GM12878 (cell line): ENCODE data around the gene TNKS1BP1. TPM values are rescaled to one million over a fixed set of nuclear protein-coding genes. Genes with fewer than 3 reads are reported as not detected.

Experiments used
- ATAC-seq: fragments of 200-7000 bp; cut with Tn5 transposase; 3 replicates; pipeline ENCODE4 v1.9.1; 2020; ENCODE audit warnings: mild to moderate bottlenecking, moderate library complexity
- BruUV-seq: library from RNA; stranded (reverse); fragments of 400-500 nt; replicated peaks from 2 replicates; lab custom pipeline; 2021; lab: Mats Ljungman, UMichigan
- CTCF ChIA-PET: fragments of 300-600 bp; sonication (Branson Sonifier 250); formaldehyde crosslinking; extraction: SDS; loops from one replicate; lab custom pipeline; 2021; ENCODE audit warnings: inconsistent platforms; lab: Yijun Ruan, JAX
- POLR2A ChIA-PET: fragments of 350-600 bp; formaldehyde crosslinking; extraction: SDS; loops from one replicate; lab custom pipeline; 2021; ENCODE audit warnings: inconsistent platforms; lab: Charles Lee
- RAD21 ChIA-PET: fragments of 300-600 bp; sonication (Branson Sonifier 250); formaldehyde crosslinking; loops from one replicate; lab custom pipeline; 2023; ENCODE audit warnings: antibody characterized with exemption; ENCODE audit not compliant: unreplicated experiment; lab: Charles Lee
- SMC1A ChIA-PET: fragments of 300-600 bp; sonication (Branson Sonifier 250); formaldehyde crosslinking; loops from one replicate; lab custom pipeline; 2023; ENCODE audit not compliant: unreplicated experiment, uncharacterized antibody; lab: Charles Lee
- DNase-seq: peaks from one replicate; pipeline ENCODE4 v3.0.0-alpha.2; 2011; ENCODE audit warnings: low read depth, low spot score
- FAIRE-seq: peaks from 3 replicates; lab custom pipeline; 2011; peaks lifted over from hg19 to GRCh38; lab: Jason Lieb, UNC
- H2AFZ ChIP-seq: 2 replicates; pipeline ENCODE4 v1.6.0; 2011; ENCODE audit warnings: low read depth, low read length, control low read depth; ENCODE audit not compliant: control insufficient read depth
- H3K27ac ChIP-seq: 2 replicates; pipeline ENCODE4 v1.5.1; 2011; ENCODE audit warnings: control low read depth; ENCODE audit not compliant: control insufficient read depth, insufficient read depth
- H3K27me3 ChIP-seq, 2 experiments: replicated peaks in 1 of 2; 2 replicates each; pipeline versions ENCODE4 v1.6.0 to v1.6.1; 2011; ENCODE audit warnings: low read length in 1 of 2; ENCODE audit not compliant: control insufficient read depth in 2 of 2, insufficient read depth in 2 of 2
- H3K36me3 ChIP-seq, 2 experiments: 2 replicates each; pipeline ENCODE4 v1.5.1; 2011; ENCODE audit warnings: low read length in 1 of 2; ENCODE audit not compliant: control insufficient read depth in 2 of 2, insufficient read depth in 2 of 2
- H3K4me1 ChIP-seq: 2 replicates; pipeline ENCODE4 v1.6.1; 2011; ENCODE audit warnings: mild to moderate bottlenecking, low read length, moderate library complexity, mixed read lengths; ENCODE audit not compliant: control insufficient read depth, insufficient read depth
- H3K4me2 ChIP-seq: 2 replicates; pipeline ENCODE4 v1.6.0; 2011; ENCODE audit warnings: control low read depth; ENCODE audit not compliant: control insufficient read depth, insufficient read depth
- H3K4me3 ChIP-seq: fragments of 200-600 bp; sonication (generic); 2 replicates; pipeline ENCODE4 v1.5.1; 2016
- H3K79me2 ChIP-seq: 2 replicates; pipeline ENCODE4 v1.6.0; 2011; ENCODE audit warnings: low read length; ENCODE audit not compliant: control insufficient read depth, insufficient read depth
- H3K9ac ChIP-seq: 2 replicates; pipeline ENCODE4 v1.8.0; 2011; ENCODE audit warnings: low read length, control low read depth, mixed read lengths; ENCODE audit not compliant: control insufficient read depth, insufficient read depth
- H3K9me3 ChIP-seq: replicated peaks from 3 replicates; pipeline ENCODE4 v1.5.1; 2011; ENCODE audit warnings: mild to moderate bottlenecking, low read length; ENCODE audit not compliant: control insufficient read depth, insufficient read depth
- H4K20me1 ChIP-seq: 2 replicates; pipeline ENCODE4 v1.6.0; 2011; ENCODE audit not compliant: control insufficient read depth, insufficient read depth
- CHD4 ChIP-seq: fragments of 200-600 bp; sonication (generic); IDR thresholded peaks from 2 replicates; pipeline ENCODE4 v1.6.1; 2016; ENCODE audit warnings: mild to moderate bottlenecking
- IKZF2 ChIP-seq, 2 experiments: fragments of 450-650 bp; IDR thresholded peaks; 2 replicates each; pipeline ENCODE4 v1.6.1; 2017; ENCODE audit warnings: mild to moderate bottlenecking in 2 of 2, moderate library complexity in 2 of 2
- KDM1A ChIP-seq: fragments of 200-600 bp; sonication (generic); IDR thresholded peaks from 2 replicates; pipeline ENCODE4 v1.6.1; 2016; ENCODE audit warnings: borderline replicate concordance
- NFIC ChIP-seq: IDR thresholded peaks from 2 replicates; pipeline ENCODE4 v1.6.1; 2012; ENCODE audit warnings: low read depth, mild to moderate bottlenecking, inconsistent platforms, low read length, moderate library complexity
- POLR2A ChIP-seq: IDR thresholded peaks from 2 replicates; pipeline ENCODE4 v1.6.1; 2011; ENCODE audit warnings: low read depth, mild to moderate bottlenecking, low read length
- PRDM15 ChIP-seq: fragments of 450-650 bp; formaldehyde crosslinking; IDR thresholded peaks from 2 replicates; pipeline ENCODE4 v1.4.0; 2020; ENCODE audit warnings: mild to moderate bottlenecking, moderate library complexity
- RUNX3 ChIP-seq: IDR thresholded peaks from 2 replicates; pipeline ENCODE4 v1.6.1; 2012; ENCODE audit warnings: low read length, inconsistent platforms
- SKIL ChIP-seq: fragments of 450-650 bp; IDR thresholded peaks from 2 replicates; pipeline ENCODE4 v1.6.1; 2017; ENCODE audit warnings: mild to moderate bottlenecking, low read depth, inconsistent platforms; ENCODE audit not compliant: poor library complexity, severe bottlenecking
- TAF1 ChIP-seq: IDR thresholded peaks from 2 replicates; pipeline ENCODE4 v1.6.1; 2011; ENCODE audit warnings: mild to moderate bottlenecking, low read depth, low read length, borderline replicate concordance
- TCF7 ChIP-seq: IDR thresholded peaks from 2 replicates; pipeline ENCODE4 v1.6.1; 2014; ENCODE audit warnings: antibody characterized with exemption, borderline replicate concordance
- WGBS: methylation state at CpG from one replicate; pipeline ENCODE4 v1.1.6; 2016; ENCODE audit warnings: low lambda C conversion rate; ENCODE audit not compliant: insufficient replicate concordance, insufficient coverage; ENCODE audit errors: missing lambda C conversion rate; 5-methylcytosine and 5-hydroxymethylcytosine counted together
- in situ Hi-C: fragments of 300-500 bp; cut with MboI; formaldehyde crosslinking; loops from 9 replicates; pipeline ENCODE4 v1.14.3; 2018; ENCODE audit warnings: mixed read lengths
- intact Hi-C: fragments of 100-400 bp; cut with micrococcal nuclease; formaldehyde crosslinking; loops from one replicate; pipeline ENCODE4 v1.14.2; 2022; ENCODE audit not compliant: unreplicated experiment
- polyA plus RNA-seq, 11 experiments: library from polyadenylated mRNA; depleted of rRNA in 4 of 11; unstranded in 6 of 11; stranded (reverse) in 5 of 11; fragments of >200 nt; fragmentation: Nextera tagmentation in 4 of 11; fragmentation: Illumina TruSeq in 1 of 11; extraction: Ambion mirVana in 4 of 11; extraction: Trizol in 1 of 11; gene quantifications; 1 replicate in 1 of 11; 2 replicates in 10 of 11; pipeline versions ENCODE4 v1.2.1 to v1.2.3, GENCODE V29; 2011 to 2016; ENCODE audit warnings: inconsistent platforms in 2 of 11, missing spikeins in 2 of 11, low read depth in 1 of 11
- total RNA-seq, 4 experiments: library from RNA; depleted of rRNA in 3 of 4; stranded (reverse); fragments of >200 nt in 3 of 4; fragmentation: Illumina TruSeq in 1 of 4; extraction: Trizol in 1 of 4; gene quantifications; 2 replicates each; pipeline versions ENCODE4 v1.2.1 to v1.2.3, GENCODE V29; 2013 to 2021
- TF ChIP-seq, protein P1 (sequence below): IDR thresholded peaks from 2 replicates; pipeline ENCODE4 v1.6.1; 2011; ENCODE audit warnings: low read depth, mild to moderate bottlenecking, low read length, moderate library complexity, borderline replicate concordance; ENCODE audit errors: extremely low read depth
- TF ChIP-seq, protein P2 (sequence below): fragments of 450-650 bp; IDR thresholded peaks from 2 replicates; pipeline ENCODE4 v1.6.1; 2016; ENCODE audit warnings: mild to moderate bottlenecking

TNKS1BP1 gene
- total and polyA plus RNA-seq, 10 of the 15 experiments (the other 5 are each of a cell fraction or from before 2014, with no cell fraction given) = 0.26 to 15.8 (median 4.3) TPM

DNA sequence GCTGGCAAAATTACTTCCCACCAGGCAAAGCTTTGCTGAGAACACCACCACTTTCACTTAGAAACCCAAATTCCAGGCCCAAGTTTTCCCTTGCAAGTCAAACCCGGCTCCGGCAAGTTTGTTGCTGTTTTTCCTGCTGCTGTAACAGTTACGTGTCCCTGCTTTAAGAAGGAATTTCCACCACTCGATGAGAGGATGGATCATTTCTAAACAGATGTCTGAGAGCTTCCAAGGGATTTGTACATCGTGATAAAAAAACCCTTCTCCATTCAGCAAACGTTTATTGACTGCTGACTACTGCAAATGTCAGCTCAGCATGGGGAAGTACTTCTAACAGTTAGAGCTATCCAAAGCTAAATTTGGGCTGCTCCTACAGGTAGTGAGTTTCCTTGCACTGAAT, 33.1 kb upstream of the TNKS1BP1 start:
- ChIA-PET RAD21 (no interaction called here), CTCF (interaction anchor here (1.7 to 2.4 kb wide), 2 partner anchors 12 to 126 kb away, joined by 7 to 8 read pairs; no protein-coding TSS in a partner anchor), POLR2A (no interaction called here), SMC1A (interaction anchor here (1.0 kb wide), 1 partner anchor 10 kb away, joined by 4 read pairs; no protein-coding TSS in a partner anchor)
- in situ Hi-C loops = no loop called here
- intact Hi-C loops = no loop called here
- FAIRE-seq (no peak), ATAC-seq (no peak), DNase-seq (no peak)
- H3K9ac ChIP-seq = no peak overlapping the region
- no peak overlapping the region for H3K4me2 ChIP-seq
- no peaks in the 10 kb centered on the region for H3K4me1 ChIP-seq
- H2AFZ ChIP-seq = no peak overlapping the region
- H3K79me2 ChIP-seq = no peaks in the 10 kb centered on the region
- no peak overlapping the region for H3K27ac ChIP-seq
- WGBS = 42% methylated on average over 6 of the region's 6 CpGs
- no peaks in the 10 kb centered on the region for H3K36me3 ChIP-seq
- no TSS peak for BruUV-seq
- peaks cover 0 to 3% of the 10 kb centered on the region in 2 experiments; a peak in 2 of 4 replicates for H3K27me3 ChIP-seq
- H3K9me3 ChIP-seq = no peaks in the 10 kb centered on the region; the same call in 2 of the 3 replicates
- H3K4me3 ChIP-seq = no peak overlapping the region
- H4K20me1 ChIP-seq = no peaks in the 10 kb centered on the region
- TF ChIP-seq PRDM15 (no peak), NFIC (no peak), IKZF2 (IDR thresholded peaks at IDR 0.05) (no peak), TAF1 (no peak), CHD4 (no peak), TCF7 (no peak), RUNX3 (no peak), KDM1A (no peak), SKIL (no peak), POLR2A (no peak)
- TF ChIP-seq, protein P1, sequence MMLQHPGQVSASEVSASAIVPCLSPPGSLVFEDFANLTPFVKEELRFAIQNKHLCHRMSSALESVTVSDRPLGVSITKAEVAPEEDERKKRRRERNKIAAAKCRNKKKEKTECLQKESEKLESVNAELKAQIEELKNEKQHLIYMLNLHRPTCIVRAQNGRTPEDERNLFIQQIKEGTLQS = no peak
- TF ChIP-seq, protein P2, sequence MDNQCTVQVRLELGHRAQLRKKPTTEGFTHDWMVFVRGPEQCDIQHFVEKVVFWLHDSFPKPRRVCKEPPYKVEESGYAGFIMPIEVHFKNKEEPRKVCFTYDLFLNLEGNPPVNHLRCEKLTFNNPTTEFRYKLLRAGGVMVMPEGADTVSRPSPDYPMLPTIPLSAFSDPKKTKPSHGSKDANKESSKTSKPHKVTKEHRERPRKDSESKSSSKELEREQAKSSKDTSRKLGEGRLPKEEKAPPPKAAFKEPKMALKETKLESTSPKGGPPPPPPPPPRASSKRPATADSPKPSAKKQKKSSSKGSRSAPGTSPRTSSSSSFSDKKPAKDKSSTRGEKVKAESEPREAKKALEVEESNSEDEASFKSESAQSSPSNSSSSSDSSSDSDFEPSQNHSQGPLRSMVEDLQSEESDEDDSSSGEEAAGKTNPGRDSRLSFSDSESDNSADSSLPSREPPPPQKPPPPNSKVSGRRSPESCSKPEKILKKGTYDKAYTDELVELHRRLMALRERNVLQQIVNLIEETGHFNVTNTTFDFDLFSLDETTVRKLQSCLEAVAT = no peak
